Small intestine (tissue), 7 donors: ENCODE results near the gene PIEZO1. TPM values are rescaled to one million over a fixed set of nuclear protein-coding genes. Genes with fewer than 3 reads are reported as not detected.
"Not testable (repeated sequence)": the region's sequence is repeated elsewhere in the genome, so short reads cannot be mapped to it uniquely, and the experiment has no call there.

ENCODE experiments used
- DNase-seq, 2 donors: peaks; one replicate each; pipeline versions ENCODE4 v3.0.0 to v3.0.0-alpha.2; 2013
- FAIRE-seq: peaks from 2 replicates; lab custom pipeline; 2012; peaks lifted over from hg19 to GRCh38; lab: Jason Lieb, UNC
- H3K27ac ChIP-seq, 3 donors: one replicate each; pipeline ENCODE4 v1.5.1; 2013; ENCODE audit warnings: low read length in 2 of 3, mild to moderate bottlenecking in 2 of 3, control low read depth in 1 of 3, inconsistent platforms in 1 of 3, low read depth in 1 of 3, moderate library complexity in 1 of 3
- H3K27me3 ChIP-seq, 3 donors: one replicate each; pipeline ENCODE4 v1.6.1; 2013; ENCODE audit warnings: low read length in 3 of 3, inconsistent platforms in 1 of 3; ENCODE audit not compliant: control insufficient read depth in 3 of 3, insufficient read depth in 3 of 3
- H3K36me3 ChIP-seq, 3 donors: one replicate each; pipeline ENCODE4 v1.6.1; 2013; ENCODE audit warnings: low read length in 3 of 3, inconsistent platforms in 1 of 3, low read depth in 1 of 3, mild to moderate bottlenecking in 1 of 3, moderate library complexity in 1 of 3; ENCODE audit not compliant: control insufficient read depth in 3 of 3, insufficient read depth in 2 of 3
- H3K4me1 ChIP-seq, 3 donors: one replicate each; pipeline ENCODE4 v1.6.1; 2013; ENCODE audit warnings: low read length in 2 of 3, inconsistent platforms in 1 of 3, low read depth in 1 of 3, mild to moderate bottlenecking in 1 of 3, moderate library complexity in 1 of 3; ENCODE audit not compliant: control insufficient read depth in 3 of 3, insufficient read depth in 2 of 3
- H3K4me3 ChIP-seq, 3 donors: one replicate each; pipeline ENCODE4 v1.5.1; 2013; ENCODE audit warnings: low read length in 3 of 3, control low read depth in 1 of 3, inconsistent platforms in 1 of 3, low read depth in 1 of 3, mild to moderate bottlenecking in 1 of 3, moderate library complexity in 1 of 3
- H3K9me3 ChIP-seq, 2 donors: one replicate each; pipeline ENCODE4 v1.6.1; 2013; ENCODE audit warnings: low read depth in 1 of 2, low read length in 1 of 2; ENCODE audit not compliant: control insufficient read depth in 2 of 2, insufficient read depth in 1 of 2
- WGBS, 3 donors: extraction: QIAGEN DNeasy Blood & Tissue Kit; methylation state at CpG; one replicate each; pipeline ENCODE4 v1.1.7; 2013; 5-methylcytosine and 5-hydroxymethylcytosine counted together
- polyA plus RNA-seq, 4 donors: library from polyadenylated mRNA; stranded (reverse) in 3 of 4; unstranded in 1 of 4; fragments of 200-250 nt in 3 of 4; fragments of 120-200 nt in 1 of 4; gene quantifications; one replicate each; pipeline versions ENCODE4 v1.2.1 to v1.2.3, GENCODE V29; 2013
- donor health status: healthy with polysubstance abuse.
- donor health status: control.
- donor health status: control.
- donor health status: Bipolar disorder and iron deficiency.
- donor health status: healthy.

The PIEZO1 gene
- polyA plus RNA-seq, 4 donors, result 22.8 to 95.0 (median 57.7) TPM

DNA sequence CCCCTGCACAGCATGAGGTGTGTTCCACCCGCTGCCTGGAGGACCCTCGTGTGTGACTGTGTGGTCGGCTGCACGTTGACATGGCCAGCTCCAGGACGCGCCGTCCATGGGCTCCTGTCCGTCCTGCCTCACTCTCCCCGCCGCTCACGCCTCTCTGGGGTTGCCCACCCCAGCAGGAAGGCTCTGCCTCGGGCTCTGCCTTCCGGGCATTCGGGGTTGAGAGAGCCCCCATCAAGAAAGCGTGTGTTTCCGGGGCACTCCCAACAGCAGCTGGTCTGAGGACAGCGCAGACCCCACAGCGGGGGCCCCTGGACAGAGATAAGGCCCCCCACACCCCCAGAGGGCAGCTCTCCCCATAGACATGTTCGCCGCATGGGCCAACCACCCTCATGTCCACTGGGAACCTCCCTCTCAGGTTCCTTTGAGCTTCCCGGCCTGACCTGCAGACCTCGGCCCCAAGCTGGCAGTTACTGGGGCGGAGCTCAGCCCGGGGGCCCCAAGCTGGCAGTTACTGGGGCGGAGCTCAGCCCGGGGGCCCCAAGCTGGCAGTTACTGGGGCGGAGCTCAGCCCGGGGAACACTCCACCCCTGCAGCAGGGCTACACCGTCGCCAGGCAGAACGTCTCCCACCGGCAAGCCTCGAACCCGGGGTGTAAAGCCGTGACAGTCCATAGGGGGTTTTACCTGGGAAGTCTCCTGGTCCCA is 8.4 kb upstream of the PIEZO1 start:
- DNase-seq, result peak in 1 of 2 donors; percentile 75
- no peaks in the 10 kb centered on the region for H3K36me3 ChIP-seq
- peaks cover 0 to 21% (median 0%) of the 10 kb centered on the region in 3 donors for H3K4me1 ChIP-seq
- FAIRE-seq, result no peak
- H3K27me3 ChIP-seq, result peaks cover 0 to 6% (median 0%) of the 10 kb centered on the region in 3 donors
- H3K9me3 ChIP-seq, result no peaks in the 10 kb centered on the region
- peak overlapping the region in 1 of 3 donors; percentile 29 for H3K27ac ChIP-seq
- H3K4me3 ChIP-seq, result peak overlapping the region in 1 of 3 donors; percentile 12
- 38 to 42% (median 39%) methylated on average over 33 to 35 of the region's 35 CpGs for whole genome bisulfite sequencing, 3 donors

DNA sequence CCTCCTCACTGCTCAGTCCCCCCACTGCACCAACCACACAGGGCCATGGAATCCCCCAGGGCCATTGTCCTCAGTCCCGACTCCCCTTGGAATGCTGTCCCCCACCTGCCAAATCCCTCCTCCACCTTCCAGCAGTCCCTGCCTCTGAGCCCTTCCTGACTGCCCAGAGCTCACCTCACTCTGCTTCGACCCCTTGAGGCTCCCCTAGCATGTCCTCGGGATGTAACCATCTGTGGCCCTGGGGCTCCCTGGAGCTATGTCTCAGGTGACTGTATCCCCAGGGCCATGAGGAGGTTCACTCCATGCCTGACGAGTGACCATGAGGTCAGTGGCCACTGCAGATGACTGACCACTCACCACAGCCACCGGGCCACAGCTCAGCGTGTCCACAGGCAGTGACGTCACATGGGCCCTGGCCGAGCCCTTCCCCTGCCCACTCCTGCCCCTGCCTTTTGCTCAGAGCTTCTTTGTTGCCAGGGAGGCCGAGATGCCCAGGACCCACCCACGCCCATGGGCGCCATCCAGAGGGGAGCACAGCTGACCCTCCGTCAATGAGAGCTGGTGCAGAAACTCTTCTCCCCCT is 7.7 kb upstream of the PIEZO1 start:
- Histone ChIP-seq H3K4me3 (no peak overlapping the region), H3K27me3 (peaks cover 0 to 6% (median 0%) of the 10 kb centered on the region in 3 donors), H3K4me1 (peaks cover 0 to 22% (median 0%) of the 10 kb centered on the region in 3 donors), H3K9me3 (no peaks in the 10 kb centered on the region), H3K36me3 (no peaks in the 10 kb centered on the region), H3K27ac (no peak overlapping the region)
- FAIRE-seq (no peak), DNase-seq (no peak)
- WGBS, 3 donors, result 83 to 90% (median 84%) methylated on average over 11 to 12 of the region's 12 CpGs

DNA sequence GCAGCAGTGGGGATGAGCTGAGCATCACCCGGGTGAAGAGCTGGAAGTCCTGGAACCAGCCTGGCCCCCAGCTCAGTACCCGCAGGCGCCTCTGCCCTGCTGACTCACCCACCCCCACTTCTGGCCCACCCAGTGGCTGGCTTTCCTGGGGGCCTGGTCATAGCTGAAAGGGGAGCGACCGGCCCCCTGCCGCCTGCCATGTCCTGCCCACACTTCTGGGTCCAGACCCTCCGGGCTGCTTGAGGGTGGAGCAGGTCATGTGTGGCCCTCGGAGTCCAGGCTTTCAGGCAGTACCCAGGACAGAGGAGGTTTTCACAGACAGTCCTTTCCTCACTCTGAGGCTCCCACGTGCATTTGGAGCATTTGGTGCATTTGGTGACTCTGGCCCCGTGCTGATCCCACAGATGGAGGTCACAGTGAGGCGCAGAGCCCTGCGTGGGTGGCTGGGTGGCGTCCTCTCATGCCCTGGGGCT is 7.1 kb upstream of the PIEZO1 start:
- H3K36me3 ChIP-seq, result no peaks in the 10 kb centered on the region
- WGBS, 3 donors, result 68 to 81% (median 76%) methylated on average over 13 of the region's 13 CpGs
- no peaks in the 10 kb centered on the region for H3K9me3 ChIP-seq
- no peak overlapping the region for H3K27ac ChIP-seq
- no peak for DNase-seq
- no peak for FAIRE-seq
- H3K4me3 ChIP-seq, result no peak overlapping the region
- H3K4me1 ChIP-seq, result peaks cover 0 to 29% (median 0%) of the 10 kb centered on the region in 3 donors
- H3K27me3 ChIP-seq, result peaks cover 0 to 6% (median 0%) of the 10 kb centered on the region in 3 donors

DNA sequence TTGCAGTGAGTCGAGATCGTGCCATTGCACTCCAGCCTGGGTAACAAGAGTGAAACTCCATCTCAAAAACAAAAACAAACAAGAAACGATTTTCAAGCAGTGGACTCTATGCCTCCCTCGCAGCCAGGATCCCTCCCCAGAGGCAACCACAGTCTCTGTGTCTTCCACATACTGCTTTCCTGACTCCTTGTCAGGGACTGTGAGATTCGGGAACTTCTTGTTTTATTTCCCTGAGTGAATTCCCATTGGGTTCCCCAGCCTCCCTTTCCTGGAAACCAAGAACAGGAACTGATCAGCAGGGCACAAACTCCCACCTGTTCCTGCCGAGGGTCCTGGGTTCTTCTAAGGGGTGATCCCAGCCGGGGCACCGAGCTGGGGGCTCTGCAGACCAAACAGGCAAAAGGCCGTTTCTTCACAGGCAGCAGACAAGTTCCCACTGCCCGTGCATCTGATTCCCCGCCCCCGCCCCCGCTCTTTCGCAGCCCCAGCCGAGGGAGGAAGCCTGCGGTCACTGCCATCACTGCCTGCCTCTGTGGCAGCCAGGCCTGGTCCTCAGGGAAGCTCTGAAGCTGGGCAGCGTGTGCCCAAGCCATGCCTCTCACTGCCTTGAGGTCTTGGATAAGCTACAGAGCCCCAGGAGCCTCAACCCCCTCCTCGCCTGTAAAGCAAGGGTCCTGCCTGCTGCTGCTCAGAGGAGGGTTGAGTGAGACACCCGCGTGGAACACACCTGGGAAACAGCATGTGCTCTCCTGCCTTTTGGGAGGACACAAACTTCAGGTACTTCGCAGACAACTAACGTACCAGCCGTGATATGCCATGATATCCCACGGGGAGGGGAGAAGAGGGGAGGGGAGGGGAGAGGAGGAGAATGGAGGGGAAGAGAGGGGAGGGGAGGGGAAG is 5.5 kb upstream of the PIEZO1 start:
- no peaks in the 10 kb centered on the region for H3K9me3 ChIP-seq
- peaks cover 0 to 33% (median 0%) of the 10 kb centered on the region in 3 donors for H3K4me1 ChIP-seq
- no peak overlapping the region for H3K4me3 ChIP-seq
- FAIRE-seq (no peak), DNase-seq (no peak)
- H3K27me3 ChIP-seq, result peaks cover 0 to 6% (median 0%) of the 10 kb centered on the region in 3 donors
- WGBS, 3 donors, result 23 to 40% (median 30%) methylated on average over 23 to 24 of the region's 24 CpGs
- peak overlapping the region in 1 of 3 donors; percentile 79 for H3K27ac ChIP-seq
- no peaks in the 10 kb centered on the region for H3K36me3 ChIP-seq

- DNase-seq, result no peak
Measured at GRCh38 chr16:88789594-88789993, 4.6 kb upstream of the PIEZO1 start.

GRCh38 chr16:88788749-88789148 is 3.7 kb upstream of the PIEZO1 start:
- H3K9me3 ChIP-seq, DNase-seq, FAIRE-seq, H3K36me3 ChIP-seq, H3K27me3 ChIP-seq, H3K4me3 ChIP-seq, H3K27ac ChIP-seq: not testable (repeated sequence)
- H3K4me1 ChIP-seq, result peaks cover 0 to 37% (median 0%) of the 10 kb centered on the region in 3 donors
- WGBS, 3 donors, result 93 to 97% (median 95%) methylated on average over 8 of the region's 8 CpGs

More at GRCh38 chr16:88789594-88789993, 4.6 kb upstream of the PIEZO1 start:
- no peaks in the 10 kb centered on the region for H3K9me3 ChIP-seq
- no peak overlapping the region for H3K4me3 ChIP-seq
- no peak overlapping the region for H3K27ac ChIP-seq
- no peaks in the 10 kb centered on the region for H3K36me3 ChIP-seq
- 71 to 83% (median 77%) methylated on average over 7 of the region's 7 CpGs for WGBS, 3 donors
- FAIRE-seq, result no peak
- H3K4me1 ChIP-seq, result peaks cover 0 to 34% (median 0%) of the 10 kb centered on the region in 3 donors
- H3K27me3 ChIP-seq, result peaks cover 0 to 6% (median 0%) of the 10 kb centered on the region in 3 donors

DNA sequence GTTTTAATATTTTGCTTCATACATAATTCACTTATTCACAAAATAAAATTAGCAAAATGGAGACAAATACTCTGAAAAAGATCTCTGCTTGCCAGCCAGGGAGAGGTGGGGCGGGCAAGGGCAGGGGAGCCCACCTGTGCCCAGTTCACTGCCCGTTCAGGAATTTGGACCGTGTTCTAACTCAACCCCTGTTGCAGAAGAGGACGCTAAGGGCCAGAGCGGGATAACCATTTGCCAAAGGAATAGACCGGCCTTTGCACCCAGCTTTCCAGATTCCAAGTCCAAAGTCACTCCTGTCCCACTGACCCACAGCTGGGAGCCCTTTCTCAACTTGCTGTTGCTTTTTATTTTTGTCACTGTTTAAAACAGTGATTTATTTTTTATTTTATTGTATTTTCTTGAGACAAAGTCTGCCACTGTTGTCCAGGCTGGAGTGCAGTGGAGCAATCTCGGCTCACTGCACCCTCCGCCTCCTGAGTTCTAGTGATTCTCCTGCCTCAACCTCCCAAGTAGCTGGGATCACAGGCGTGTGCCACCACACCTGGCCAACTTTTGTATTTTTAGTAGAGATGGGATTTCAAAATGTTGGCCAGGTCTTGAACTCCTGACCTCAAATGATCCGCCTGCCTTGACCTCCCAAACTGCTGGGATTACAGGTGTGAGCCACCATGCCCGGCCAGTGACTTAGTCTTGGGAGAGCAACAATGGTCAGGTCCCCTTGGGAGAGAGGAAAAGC is 2.7 kb upstream of the PIEZO1 start:
- no peak overlapping the region for H3K27ac ChIP-seq
- DNase-seq, result peak; percentile 49 to 58
- no peaks in the 10 kb centered on the region for H3K9me3 ChIP-seq
- H3K4me1 ChIP-seq, result peaks cover 0 to 34% (median 5%) of the 10 kb centered on the region in 3 donors
- no peaks in the 10 kb centered on the region for H3K36me3 ChIP-seq
- no peak for FAIRE-seq
- peaks cover 0 to 2% (median 0%) of the 10 kb centered on the region in 3 donors for H3K27me3 ChIP-seq
- no peak overlapping the region for H3K4me3 ChIP-seq
- WGBS, 3 donors, result 58 to 83% (median 64%) methylated on average over 11 of the region's 11 CpGs
